GM10266 (cell line): ENCODE measurements around the gene CITED1.

Experiments
- DNase-seq: peaks from one replicate; pipeline ENCODE4 v3.0.0; 2012; ENCODE audit errors: extremely low spot score
- TF ChIP-seq, protein P1 (sequence below): IDR thresholded peaks from 2 replicates; pipeline ENCODE4 v1.5.1; 2012; ENCODE audit warnings: mild to moderate bottlenecking, low read depth; ENCODE audit not compliant: control insufficient read depth, insufficient read depth; ENCODE audit errors: missing control alignments

The CITED1 gene

DNA sequence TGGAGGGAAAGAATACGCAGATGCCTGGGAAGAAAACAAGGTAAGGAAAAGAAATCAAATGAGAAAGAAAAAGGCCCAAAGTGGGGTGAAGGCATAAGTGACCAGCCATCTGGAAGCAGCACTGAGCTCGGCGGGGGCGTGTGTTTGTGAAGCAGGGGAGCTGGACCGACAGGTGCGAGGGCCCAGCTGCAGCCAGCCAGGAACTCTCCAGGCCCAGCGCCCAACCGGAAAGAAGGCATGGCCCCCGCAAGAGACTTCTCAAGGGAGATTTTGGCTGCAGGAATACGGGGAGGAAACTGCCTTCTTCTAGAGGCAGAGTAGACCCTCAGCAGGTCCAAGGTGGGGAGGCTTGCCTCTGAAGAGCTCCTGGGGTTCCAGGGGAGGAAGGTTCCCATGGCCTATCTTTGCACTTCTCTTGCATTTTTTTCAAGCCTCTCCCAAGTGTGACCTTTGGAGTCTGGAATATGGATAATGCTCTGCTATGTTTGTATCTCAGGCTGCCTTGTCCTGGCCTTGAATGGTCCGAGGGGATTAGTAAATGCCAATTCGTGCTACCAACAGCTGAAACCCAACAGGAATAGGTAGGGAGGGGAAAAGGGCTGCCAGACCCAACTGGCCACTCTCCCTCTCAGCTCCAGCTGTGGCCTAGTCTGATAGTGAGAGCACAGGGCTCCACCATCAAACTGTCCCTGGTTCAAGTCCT is 10.8 kb upstream of the CITED1 start:
- DNase-seq = no peak
- TF ChIP-seq, protein P1, sequence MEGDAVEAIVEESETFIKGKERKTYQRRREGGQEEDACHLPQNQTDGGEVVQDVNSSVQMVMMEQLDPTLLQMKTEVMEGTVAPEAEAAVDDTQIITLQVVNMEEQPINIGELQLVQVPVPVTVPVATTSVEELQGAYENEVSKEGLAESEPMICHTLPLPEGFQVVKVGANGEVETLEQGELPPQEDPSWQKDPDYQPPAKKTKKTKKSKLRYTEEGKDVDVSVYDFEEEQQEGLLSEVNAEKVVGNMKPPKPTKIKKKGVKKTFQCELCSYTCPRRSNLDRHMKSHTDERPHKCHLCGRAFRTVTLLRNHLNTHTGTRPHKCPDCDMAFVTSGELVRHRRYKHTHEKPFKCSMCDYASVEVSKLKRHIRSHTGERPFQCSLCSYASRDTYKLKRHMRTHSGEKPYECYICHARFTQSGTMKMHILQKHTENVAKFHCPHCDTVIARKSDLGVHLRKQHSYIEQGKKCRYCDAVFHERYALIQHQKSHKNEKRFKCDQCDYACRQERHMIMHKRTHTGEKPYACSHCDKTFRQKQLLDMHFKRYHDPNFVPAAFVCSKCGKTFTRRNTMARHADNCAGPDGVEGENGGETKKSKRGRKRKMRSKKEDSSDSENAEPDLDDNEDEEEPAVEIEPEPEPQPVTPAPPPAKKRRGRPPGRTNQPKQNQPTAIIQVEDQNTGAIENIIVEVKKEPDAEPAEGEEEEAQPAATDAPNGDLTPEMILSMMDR = no peak

DNA sequence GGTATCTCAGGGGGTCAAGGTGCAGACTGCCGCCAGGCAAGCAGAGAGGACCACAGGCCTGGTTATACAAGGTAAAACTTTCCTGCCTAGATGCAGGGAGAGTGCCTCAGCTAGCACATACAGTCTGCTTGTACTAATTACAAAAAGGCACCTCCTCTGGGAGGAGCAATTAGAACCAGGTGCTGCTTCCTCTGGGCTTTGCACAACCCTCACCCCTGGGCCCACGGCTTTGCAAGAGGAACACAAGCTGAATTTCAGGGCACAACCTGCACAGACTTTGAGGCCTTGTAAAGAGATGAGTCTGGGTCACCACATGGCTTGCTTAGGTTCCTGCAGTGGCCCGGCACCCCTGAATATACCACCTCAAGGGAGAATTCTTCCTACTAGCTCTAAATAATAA is 9.2 kb upstream of the CITED1 start:
- DNase-seq = no peak
- TF ChIP-seq, protein P1 = no peak

DNA sequence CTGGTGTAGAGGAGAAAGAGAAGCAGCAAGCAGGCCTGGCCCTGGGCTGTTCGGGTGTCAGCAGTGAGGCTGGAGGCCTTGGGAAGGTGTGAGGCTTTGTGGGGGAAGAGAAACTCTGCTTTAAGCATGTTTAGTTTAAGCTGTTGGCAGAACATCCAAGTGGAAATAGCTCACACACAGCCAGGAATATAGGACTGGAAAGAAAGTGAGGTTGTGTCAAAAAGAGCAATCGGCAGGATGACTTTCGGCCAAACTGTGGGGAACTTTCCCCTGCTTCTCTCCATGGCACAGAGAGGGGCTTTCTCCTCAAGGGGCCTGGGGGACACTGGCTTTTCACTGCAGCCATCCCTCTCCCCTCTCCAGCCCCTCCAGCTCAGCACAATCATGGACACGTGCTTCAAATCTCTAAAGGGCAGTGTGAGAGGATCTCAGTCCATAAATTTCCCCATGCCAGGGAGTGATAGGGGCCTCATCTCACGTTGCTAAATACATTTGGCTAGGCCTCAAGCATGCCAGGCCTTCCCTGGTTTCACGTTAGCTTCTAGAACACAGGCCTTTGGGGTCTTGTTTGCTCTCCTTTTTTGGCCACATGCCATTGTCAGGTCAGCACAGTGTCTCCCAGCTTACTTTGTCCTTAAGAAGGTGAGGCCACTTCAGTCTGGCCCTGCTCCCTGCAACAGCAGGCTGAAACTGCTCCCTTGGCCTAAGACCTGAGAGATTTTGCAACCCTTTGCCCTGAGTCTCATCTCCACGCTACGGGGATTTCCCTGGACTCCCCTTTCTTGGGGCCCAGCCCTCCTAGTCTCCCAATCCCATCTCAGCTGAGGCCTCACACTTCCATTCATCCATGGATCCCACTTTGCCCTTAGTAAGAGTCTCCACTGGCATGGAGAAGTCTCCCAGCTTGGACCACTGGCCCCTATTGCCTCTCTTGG is 8.3 kb upstream of the CITED1 start:
- TF ChIP-seq, protein P1 = no peak
- no peak for DNase-seq

DNA sequence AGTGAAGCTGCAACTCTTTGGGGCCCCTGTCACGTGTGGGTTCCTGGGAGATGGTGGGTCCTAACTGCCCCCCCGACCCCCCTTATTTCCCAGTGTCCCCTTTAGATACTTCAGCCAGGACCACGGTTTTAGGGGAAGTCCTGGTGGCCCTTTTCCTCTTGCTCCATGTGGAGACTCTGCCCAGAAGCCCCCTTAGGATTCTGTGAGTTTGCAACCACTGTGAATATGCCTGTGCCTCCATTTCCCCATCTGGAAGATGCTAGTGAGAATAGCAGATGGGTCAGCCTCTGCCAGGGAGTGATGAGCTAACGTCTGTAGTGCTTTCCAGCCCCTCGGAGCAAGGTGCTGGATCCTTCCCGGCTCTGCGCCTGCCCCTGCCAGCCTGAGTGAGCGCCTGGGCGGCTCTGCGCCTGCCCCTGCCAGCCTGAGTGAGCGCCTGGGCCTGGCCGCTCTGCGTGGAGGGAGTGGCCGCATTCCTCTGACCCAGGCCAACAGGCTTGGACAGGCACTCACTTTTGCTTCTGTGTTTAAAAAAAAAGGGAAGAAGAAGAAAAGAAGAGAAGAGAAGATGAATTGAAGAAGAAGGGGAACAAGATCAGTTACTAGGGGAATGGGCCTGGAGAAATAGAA is 6.7 kb upstream of the CITED1 start:
- TF ChIP-seq, protein P1 = no peak
- no peak for DNase-seq

DNA sequence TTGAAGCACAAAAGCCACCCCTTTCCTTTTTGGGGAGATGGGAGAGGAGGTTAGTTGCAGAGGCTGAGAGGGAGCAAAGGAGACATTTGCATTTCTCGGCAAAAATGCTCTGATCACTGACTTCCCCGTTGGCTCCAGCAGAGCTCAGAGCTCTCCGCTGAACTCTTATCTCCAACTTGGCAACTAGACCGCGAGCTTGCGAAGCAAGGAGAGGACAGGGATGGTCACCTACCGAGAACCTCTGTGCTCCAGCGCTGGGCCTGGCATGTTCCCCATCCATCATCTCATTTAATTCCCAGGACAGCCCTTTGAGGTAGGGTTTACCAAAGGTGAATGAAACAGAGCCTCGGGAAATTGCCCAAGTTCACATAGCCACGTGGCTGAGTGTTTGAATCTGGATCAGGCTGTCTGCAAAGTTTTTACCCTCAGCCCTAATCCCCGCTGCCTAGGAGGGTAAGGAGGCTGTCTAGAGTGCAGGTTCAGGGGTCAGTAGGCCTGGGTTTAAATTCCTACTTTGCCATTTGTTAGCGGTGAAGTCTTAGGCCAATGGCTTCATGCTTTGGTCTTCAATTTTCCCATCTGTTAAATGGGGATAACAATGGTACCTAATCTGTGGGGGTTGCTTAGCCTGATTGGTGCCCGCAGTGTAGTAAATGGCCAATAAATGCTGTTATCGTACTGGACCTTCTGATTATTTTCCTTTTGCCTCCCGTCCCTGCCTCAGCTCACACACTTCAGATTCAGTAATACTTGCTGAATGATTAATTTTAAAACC is 3.8 kb upstream of the CITED1 start:
- TF ChIP-seq, protein P1 = no peak
- DNase-seq = no peak

DNA sequence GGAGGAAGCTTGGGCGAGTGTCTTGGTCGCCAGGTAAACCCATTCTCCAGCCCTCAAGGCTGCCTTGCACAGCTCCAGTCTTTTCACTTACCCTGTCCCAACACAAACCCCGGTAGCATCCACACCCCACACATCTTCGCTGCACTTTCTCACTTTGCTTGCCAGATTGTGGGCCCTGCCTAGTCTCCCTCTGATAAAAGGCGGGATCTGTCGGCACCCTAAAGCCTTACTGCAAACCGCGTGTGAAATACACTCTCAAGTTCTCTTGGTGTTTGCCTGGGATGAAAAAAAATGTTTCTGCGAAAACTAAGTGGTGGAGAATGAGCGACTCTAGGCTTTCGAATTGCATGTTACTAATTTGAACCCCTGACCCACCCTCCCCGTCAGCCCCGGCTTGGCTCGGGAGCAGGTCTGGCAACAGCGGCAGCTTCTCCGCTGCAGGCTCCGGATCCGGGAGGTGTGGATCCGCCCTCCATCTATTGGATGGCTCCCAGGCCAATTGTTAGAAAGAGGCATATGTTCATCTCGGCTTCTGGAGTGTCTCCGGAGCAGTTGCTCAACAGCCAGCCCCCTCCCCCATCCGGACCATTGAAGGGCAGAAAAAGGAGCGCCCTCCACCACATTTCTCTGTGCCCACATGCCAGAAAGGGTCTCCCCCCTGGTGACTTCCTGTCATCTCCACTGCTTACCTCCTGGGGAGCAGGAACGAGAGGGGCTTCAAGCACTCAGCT is 3.0 kb upstream of the CITED1 start:
- peak; percentile 46 for DNase-seq
- TF ChIP-seq, protein P1 = no peak
